Spleen (tissue), 11 donors: ENCODE measurements around the gene SLC4A8. TPM values are rescaled to one million over a fixed set of nuclear protein-coding genes. Genes with fewer than 3 reads are reported as not detected.

ENCODE experiments used
- DNase-seq: peaks from one replicate; pipeline ENCODE4 v3.0.0-alpha.2; 2020
- H3K27ac ChIP-seq, 8 donors: fragments of 200-600 bp; sonication (generic) in 7 of 8; 1 replicate in 4 of 8; 2 replicates in 4 of 8; pipeline versions ENCODE4 v1.5.0 to v1.8.0; 2016 to 2021; ENCODE audit warnings: inconsistent platforms in 4 of 8, mild to moderate bottlenecking in 4 of 8, moderate library complexity in 1 of 8
- H3K27me3 ChIP-seq, 7 donors: fragments of 200-600 bp; sonication (generic) in 6 of 7; replicated peaks in 1 of 7; 1 replicate in 4 of 7; 2 replicates in 3 of 7; pipeline versions ENCODE4 v1.5.0 to v1.8.0; 2016 to 2021; ENCODE audit warnings: inconsistent platforms in 3 of 7, mild to moderate bottlenecking in 1 of 7
- H3K36me3 ChIP-seq, 6 donors: fragments of 200-600 bp; sonication (generic) in 5 of 6; 1 replicate in 4 of 6; 2 replicates in 2 of 6; pipeline versions ENCODE4 v1.5.0 to v1.8.0; 2016 to 2021; ENCODE audit warnings: inconsistent platforms in 2 of 6
- H3K4me1 ChIP-seq, 6 donors: fragments of 200-600 bp; sonication (generic) in 5 of 6; 1 replicate in 3 of 6; 2 replicates in 3 of 6; pipeline versions ENCODE4 v1.5.0 to v1.8.0; 2016 to 2021; ENCODE audit warnings: inconsistent platforms in 3 of 6
- H3K4me3 ChIP-seq, 8 donors: fragments of 200-600 bp; sonication (generic) in 7 of 8; 1 replicate in 4 of 8; 2 replicates in 4 of 8; pipeline versions ENCODE4 v1.5.0 to v1.8.0; 2016 to 2021; ENCODE audit warnings: inconsistent platforms in 4 of 8, mild to moderate bottlenecking in 4 of 8, moderate library complexity in 2 of 8
- H3K9me3 ChIP-seq, 8 donors: fragments of 200-600 bp; sonication (generic) in 7 of 8; 1 replicate in 4 of 8; 2 replicates in 4 of 8; pipeline versions ENCODE4 v1.5.0 to v1.8.0; 2016 to 2021; ENCODE audit warnings: inconsistent platforms in 4 of 8
- POLR2A ChIP-seq, 3 donors: fragments of 450-650 bp; IDR thresholded peaks; one replicate each; pipeline ENCODE4 v1.5.1; 2017; ENCODE audit warnings: antibody characterized with exemption in 3 of 3, mild to moderate bottlenecking in 1 of 3
- POLR2AphosphoS5 ChIP-seq, 3 donors: sonication (generic); formaldehyde crosslinking; IDR thresholded peaks; one replicate each; pipeline ENCODE4 v1.5.1; 2017; ENCODE audit warnings: antibody characterized with exemption in 3 of 3
- WGBS, 5 donors: extraction: QIAGEN DNeasy Blood & Tissue Kit in 3 of 5; methylation state at CpG; one replicate each; pipeline versions ENCODE4 v1.1.5 to v1.1.7; 2013 to 2018; 5-methylcytosine and 5-hydroxymethylcytosine counted together
- intact Hi-C: fragments of 100-400 bp; cut with DNase I; formaldehyde crosslinking; loops from one replicate; pipeline ENCODE4 v1.15.0; 2023; ENCODE audit warnings: low total_unique reads
- polyA plus RNA-seq, 3 donors: library from polyadenylated mRNA; stranded (reverse); fragments of 200-250 nt; gene quantifications; one replicate each; pipeline ENCODE4 v1.2.1, GENCODE V29; 2013
- total RNA-seq, 7 donors: library from RNA; depleted of rRNA in 3 of 7; stranded (reverse); fragments of >200 nt in 3 of 7; fragmentation: NEBNext Ultra II Directional in 4 of 7; extraction: Animal tissue kit (Norgen Biotek cat#: 25700) in 4 of 7; gene quantifications; one replicate each; pipeline versions ENCODE4 v1.1.0 to v1.2.1, GENCODE V29; 2016 to 2021
- TF ChIP-seq, protein P1 (sequence below), 11 experiments: fragments of 200-600 bp in 7 of 11; fragments of 450-650 bp in 4 of 11; sonication (generic) in 4 of 11; IDR thresholded peaks in 8 of 11; conservative IDR thresholded peaks in 3 of 11; 1 replicate in 7 of 11; 2 replicates in 4 of 11; pipeline versions ENCODE4 v1.4.0 to v1.8.0; 2016 to 2021; ENCODE audit warnings: antibody characterized with exemption in 11 of 11, inconsistent platforms in 4 of 11, mild to moderate bottlenecking in 1 of 11
- donor health status: healthy with polysubstance abuse.
- donor health status: DM: no; HTN: no; CAD: no; lungs with moderate emphysema.
- donor health status: DM: no; HTN: no; CAD: no.
- donor health status: Bipolar disorder and iron deficiency.
- donor health status: healthy.
- donor health status: DM: no; HTN: no; CAD: no.
- donor health status: DM: yes; HTN: yes; CAD: no.

SLC4A8 gene
- total and polyA plus RNA-seq, 10 donors, result 0.88 to 9.7 (median 4.8) TPM

GRCh38 chr12:51407604-51408003 lies 17.0 kb upstream of the SLC4A8 start:
- DNase-seq, result no peak
- no peak overlapping the region for H3K4me3 ChIP-seq
- intact Hi-C loops, result no loop called here
- TF ChIP-seq POLR2A (IDR thresholded peaks at IDR 0.05), result no peak
- TF ChIP-seq, protein P1, sequence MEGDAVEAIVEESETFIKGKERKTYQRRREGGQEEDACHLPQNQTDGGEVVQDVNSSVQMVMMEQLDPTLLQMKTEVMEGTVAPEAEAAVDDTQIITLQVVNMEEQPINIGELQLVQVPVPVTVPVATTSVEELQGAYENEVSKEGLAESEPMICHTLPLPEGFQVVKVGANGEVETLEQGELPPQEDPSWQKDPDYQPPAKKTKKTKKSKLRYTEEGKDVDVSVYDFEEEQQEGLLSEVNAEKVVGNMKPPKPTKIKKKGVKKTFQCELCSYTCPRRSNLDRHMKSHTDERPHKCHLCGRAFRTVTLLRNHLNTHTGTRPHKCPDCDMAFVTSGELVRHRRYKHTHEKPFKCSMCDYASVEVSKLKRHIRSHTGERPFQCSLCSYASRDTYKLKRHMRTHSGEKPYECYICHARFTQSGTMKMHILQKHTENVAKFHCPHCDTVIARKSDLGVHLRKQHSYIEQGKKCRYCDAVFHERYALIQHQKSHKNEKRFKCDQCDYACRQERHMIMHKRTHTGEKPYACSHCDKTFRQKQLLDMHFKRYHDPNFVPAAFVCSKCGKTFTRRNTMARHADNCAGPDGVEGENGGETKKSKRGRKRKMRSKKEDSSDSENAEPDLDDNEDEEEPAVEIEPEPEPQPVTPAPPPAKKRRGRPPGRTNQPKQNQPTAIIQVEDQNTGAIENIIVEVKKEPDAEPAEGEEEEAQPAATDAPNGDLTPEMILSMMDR (IDR thresholded peaks at IDR 0.05 in 8 of 11, conservative IDR thresholded peaks at IDR 0.05 in 3 of 11), result no peak
- no peak for TF ChIP-seq POLR2AphosphoS5 (IDR thresholded peaks at IDR 0.05)
- 53 to 64% (median 61%) methylated on average over 4 of the region's 4 CpGs for WGBS, 5 donors
- no peaks in the 10 kb centered on the region for H3K27me3 ChIP-seq
- H3K4me1 ChIP-seq, result peaks cover 0 to 20% (median 0%) of the 10 kb centered on the region in 6 donors
- no peaks in the 10 kb centered on the region for H3K9me3 ChIP-seq
- H3K36me3 ChIP-seq, result no peaks in the 10 kb centered on the region
- H3K27ac ChIP-seq, result no peak overlapping the region

DNA sequence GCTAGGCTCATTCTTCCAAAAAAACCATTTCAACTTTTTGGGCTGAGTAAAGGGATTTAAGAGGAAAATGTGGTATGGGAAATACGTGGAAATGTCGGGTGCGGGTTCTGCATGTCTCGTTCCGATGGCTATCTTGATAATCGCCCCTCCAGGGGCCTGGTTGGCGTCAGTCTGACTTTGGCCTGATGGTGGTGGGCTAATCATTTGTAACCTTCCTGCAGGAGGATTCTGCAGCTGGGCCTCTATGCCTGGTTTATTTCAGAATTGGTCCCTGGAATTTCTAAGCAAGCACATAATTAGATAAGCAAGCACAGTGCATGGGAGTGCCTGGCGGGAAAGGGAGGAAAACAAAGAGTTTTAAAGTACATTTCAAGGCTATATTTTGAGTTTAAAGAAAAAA lies 14.8 kb upstream of the SLC4A8 start:
- Histone ChIP-seq H3K9me3 (no peaks in the 10 kb centered on the region), H3K27ac (no peak overlapping the region), H3K36me3 (no peaks in the 10 kb centered on the region), H3K4me1 (peaks cover 0 to 4% (median 0%) of the 10 kb centered on the region in 6 donors), H3K4me3 (no peak overlapping the region), H3K27me3 (no peaks in the 10 kb centered on the region)
- TF ChIP-seq POLR2A (IDR thresholded peaks at IDR 0.05), result no peak
- TF ChIP-seq POLR2AphosphoS5 (IDR thresholded peaks at IDR 0.05), result no peak
- TF ChIP-seq, protein P1 (IDR thresholded peaks at IDR 0.05 in 8 of 11, conservative IDR thresholded peaks at IDR 0.05 in 3 of 11), result no peak
- intact Hi-C loops, result no loop called here
- no peak for DNase-seq
- 81 to 93% (median 90%) methylated on average over 8 of the region's 8 CpGs for WGBS, 5 donors

GRCh38 chr12:51413149-51413548 lies 11.5 kb upstream of the SLC4A8 start:
- no peak overlapping the region for H3K4me3 ChIP-seq
- H3K27me3 ChIP-seq, result no peaks in the 10 kb centered on the region
- no peak overlapping the region for H3K27ac ChIP-seq
- no peak for DNase-seq
- no peak for TF ChIP-seq POLR2AphosphoS5 (IDR thresholded peaks at IDR 0.05)
- TF ChIP-seq, protein P1 (IDR thresholded peaks at IDR 0.05 in 8 of 11, conservative IDR thresholded peaks at IDR 0.05 in 3 of 11), result no peak
- TF ChIP-seq POLR2A (IDR thresholded peaks at IDR 0.05), result no peak
- peaks cover 0 to 4% (median 0%) of the 10 kb centered on the region in 6 donors for H3K4me1 ChIP-seq
- intact Hi-C loops, result no loop called here
- no peaks in the 10 kb centered on the region for H3K9me3 ChIP-seq
- H3K36me3 ChIP-seq, result no peaks in the 10 kb centered on the region

DNA sequence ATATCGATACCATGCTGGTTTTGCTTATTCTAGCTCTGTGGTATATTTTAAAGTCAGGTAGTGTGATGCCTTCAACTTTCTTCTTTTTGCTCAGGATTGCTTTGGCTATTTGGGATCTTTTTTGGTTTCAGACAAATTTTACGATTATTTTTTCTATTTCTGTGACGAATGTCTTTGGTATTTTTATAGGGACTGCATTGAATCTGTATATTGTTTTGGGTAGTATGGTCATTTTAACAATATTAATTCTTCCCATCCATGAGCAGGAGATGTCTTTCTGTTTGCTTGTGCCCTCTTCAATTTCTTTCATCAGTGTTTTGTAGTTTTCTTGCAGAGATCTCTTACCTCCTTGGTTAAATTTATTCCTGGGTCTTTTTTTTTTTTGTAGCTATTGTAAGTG lies 10.8 kb upstream of the SLC4A8 start:
- no peaks in the 10 kb centered on the region for H3K27me3 ChIP-seq
- TF ChIP-seq POLR2AphosphoS5 (IDR thresholded peaks at IDR 0.05) (no peak), POLR2A (IDR thresholded peaks at IDR 0.05) (no peak)
- TF ChIP-seq, protein P1 (IDR thresholded peaks at IDR 0.05 in 8 of 11, conservative IDR thresholded peaks at IDR 0.05 in 3 of 11), result no peak
- intact Hi-C loops, result no loop called here
- H3K36me3 ChIP-seq, result no peaks in the 10 kb centered on the region
- H3K9me3 ChIP-seq, result no peaks in the 10 kb centered on the region
- 88 to 98% (median 94%) methylated on average over 3 of the region's 3 CpGs for WGBS, 5 donors
- H3K4me1 ChIP-seq, result peaks cover 0 to 4% (median 0%) of the 10 kb centered on the region in 6 donors
- H3K27ac ChIP-seq, result no peak overlapping the region
- no peak for DNase-seq
- no peak overlapping the region for H3K4me3 ChIP-seq
